ENCODE results near the gene LYSET. TPM values are rescaled to one million over a fixed set of nuclear protein-coding genes. Genes with fewer than 3 reads are reported as not detected.
"Not testable (repeated sequence)": the region's sequence is repeated elsewhere in the genome, so short reads cannot be mapped to it uniquely, and the experiment has no call there.

The LYSET gene
- total RNA-seq, 1 experiment from 2014 or later, result 28.7 TPM

GRCh38 chr14:93223565-93223964 is 38.4 kb downstream of the LYSET start:
- DNase-seq (ENCODE audit: low spot score), result no peak

GRCh38 chr14:93228550-93228949 is 43.4 kb downstream of the LYSET start:
- DNase-seq (ENCODE audit: low spot score), result no peak

- DNase-seq (ENCODE audit: low spot score), result no peak
Observed at GRCh38 chr14:93230539-93230938, 45.4 kb downstream of the LYSET start.

GRCh38 chr14:93231129-93231979 is 46.2 kb downstream of the LYSET start:
- no peak for DNase-seq (ENCODE audit: low spot score)

- DNase-seq (ENCODE audit: low spot score), result no peak
Observed at GRCh38 chr14:93232159-93232558, 47.0 kb downstream of the LYSET start.

GRCh38 chr14:93233078-93233477 is 48.0 kb downstream of the LYSET start:
- DNase-seq (ENCODE audit: low spot score), result not testable (repeated sequence)

- DNase-seq (ENCODE audit: low spot score), result peak; percentile 54
Observed at GRCh38 chr14:93234798-93235197, 49.7 kb downstream of the LYSET start.

Other genes starting within 250 kb of the LYSET start
- gene ITPK1, start 69.4 kb upstream of the LYSET start, total RNA-seq (2014; rRNA removed; shearing (Covaris generic)), result 18.8 and 24.0 TPM in 2 replicates
- 8.9 and 9.1 TPM in 2 replicates for gene MOAP1, start 420 bp upstream of the LYSET start, total RNA-seq (2014; rRNA removed; shearing (Covaris generic))
- gene GON7, start 21.7 kb downstream of the LYSET start, total RNA-seq (2014; rRNA removed; shearing (Covaris generic)), result 28.8 and 34.8 TPM in 2 replicates
- 28.4 and 39.5 TPM in 2 replicates for gene UBR7, start 21.9 kb downstream of the LYSET start, total RNA-seq (2014; rRNA removed; shearing (Covaris generic))
- 11.0 and 12.4 TPM in 2 replicates for gene BTBD7, start 147.7 kb downstream of the LYSET start, total RNA-seq (2014; rRNA removed; shearing (Covaris generic))
- gene COX8C, start 161.9 kb downstream of the LYSET start, total RNA-seq (2014; rRNA removed; shearing (Covaris generic)), result not detected in 2 replicates
- 0.02 and 0.06 TPM in 2 replicates for gene UNC79, start 245.6 kb downstream of the LYSET start, total RNA-seq (2014; rRNA removed; shearing (Covaris generic))

Data from H4 (cell line).